Activated CD8-positive, alpha-beta memory T cell treated with anti-CD3 and anti-CD28 coated beads, Interleukin-2, amount 10 ng/mL, durations not matched to agents 7 days and 5 days (primary cell): Measurements from ENCODE around the gene ZNF90. TPM values are rescaled to one million over a fixed set of nuclear protein-coding genes. Genes with fewer than 3 reads are reported as not detected.
A peak's percentile ranks its signal among the peaks of the same experiment; 100 is the strongest.
"Not testable (repeated sequence)": the region's sequence is repeated elsewhere in the genome, so short reads cannot be mapped to it uniquely, and the experiment has no call there.

Experiments used
- ATAC-seq: fragments of 150-1000 bp; cut with Tn5 transposase; one replicate; pipeline ENCODE4 v1.10.0; 2021; ENCODE audit warnings: moderate library complexity
- CTCF ChIA-PET: fragments of 350-600 bp; sonication (Branson Sonifier 250); formaldehyde crosslinking; loops from one replicate; lab custom pipeline; 2021; ENCODE audit warnings: antibody characterized with exemption; lab: Charles Lee
- DNase-seq: peaks from one replicate; pipeline ENCODE4 v3.0.0-alpha.2; 2020
- H3K27ac Mint-ChIP-seq: one replicate; pipeline ENCODE4 v1.8.0; 2021; ENCODE audit warnings: mild to moderate bottlenecking, mixed read lengths
- H3K27me3 Mint-ChIP-seq: one replicate; pipeline ENCODE4 v1.8.0; 2021; ENCODE audit warnings: mixed read lengths
- H3K36me3 Mint-ChIP-seq: one replicate; pipeline ENCODE4 v1.8.0; 2021; ENCODE audit warnings: mild to moderate bottlenecking, mixed read lengths
- H3K4me1 Mint-ChIP-seq: one replicate; pipeline ENCODE4 v1.8.0; 2021; ENCODE audit warnings: mixed read lengths
- H3K4me3 Mint-ChIP-seq: one replicate; pipeline ENCODE4 v1.8.0; 2021; ENCODE audit warnings: mild to moderate bottlenecking, moderate library complexity, mixed read lengths
- H3K9me3 Mint-ChIP-seq: one replicate; pipeline ENCODE4 v1.8.0; 2022; ENCODE audit warnings: low read depth, mixed read lengths
- total RNA-seq, 2 experiments: library from RNA; stranded (reverse); gene quantifications; one replicate each; pipeline ENCODE4 v1.2.3, GENCODE V29; 2021

ZNF90 gene
- 10 to 100 TPM; 16.6 to 22.0 TPM for total RNA-seq

GRCh38 chr19:20077791-20078463 is at the start of gene ZNF90:
ZNF90 (plus strand) TSS chr19:20078000; CDS start chr19:20078133, 133 bp downstream.
- peaks cover 20% of the 10 kb centered on the region for H3K4me1 Mint-ChIP-seq
- CTCF ChIA-PET = interaction anchor here (1.0 to 1.6 kb wide), 3 partner anchors 39 to 347 kb away, joined by 3 to 5 read pairs (median 3); partner anchors contain the start of gene ZNF682
- H3K27me3 Mint-ChIP-seq = no peaks in the 10 kb centered on the region
- peaks cover 20% of the 10 kb centered on the region for H3K9me3 Mint-ChIP-seq
- DNase-seq = peak; percentile 96
- ATAC-seq = peak; percentile 100
- H3K36me3 Mint-ChIP-seq = peaks cover 49% of the 10 kb centered on the region
- peak within 1 kb of the TSS; percentile 90 for H3K4me3 Mint-ChIP-seq
- peak within 1 kb of the TSS; percentile 90 for H3K27ac Mint-ChIP-seq

GRCh38 chr19:20028611-20029010 is 49.2 kb upstream of the ZNF90 start:
- no peak for DNase-seq
- peaks cover 62% of the 10 kb centered on the region for H3K36me3 Mint-ChIP-seq
- CTCF ChIA-PET = no interaction called here
- no peak overlapping the region for H3K27ac Mint-ChIP-seq
- peaks cover 9% of the 10 kb centered on the region for H3K9me3 Mint-ChIP-seq
- no peaks in the 10 kb centered on the region for H3K4me1 Mint-ChIP-seq
- H3K27me3 Mint-ChIP-seq = no peaks in the 10 kb centered on the region
- ATAC-seq = no peak
- no peak overlapping the region for H3K4me3 Mint-ChIP-seq

- H3K4me1 Mint-ChIP-seq = peaks cover 16% of the 10 kb centered on the region
- CTCF ChIA-PET = interaction anchor here (0.6 kb wide), 1 partner anchor 505 kb away, joined by 3 read pairs; no protein-coding TSS in a partner anchor
- H3K36me3 Mint-ChIP-seq = peaks cover 56% of the 10 kb centered on the region
- peaks cover 10% of the 10 kb centered on the region for H3K9me3 Mint-ChIP-seq
- no peak overlapping the region for H3K4me3 Mint-ChIP-seq
- DNase-seq (no peak), ATAC-seq (no peak)
- no peaks in the 10 kb centered on the region for H3K27me3 Mint-ChIP-seq
- H3K27ac Mint-ChIP-seq = no peak overlapping the region
Observed at GRCh38 chr19:20035935-20036334, 41.9 kb upstream of the ZNF90 start.

- peaks cover 16% of the 10 kb centered on the region for H3K4me1 Mint-ChIP-seq
- peaks cover 13% of the 10 kb centered on the region for H3K9me3 Mint-ChIP-seq
- DNase-seq = peak; percentile 40
- peaks cover 37% of the 10 kb centered on the region for H3K36me3 Mint-ChIP-seq
- no peak for ATAC-seq
- no peaks in the 10 kb centered on the region for H3K27me3 Mint-ChIP-seq
- H3K4me3 Mint-ChIP-seq = peak overlapping the region; percentile 95
- peak overlapping the region; percentile 97 for H3K27ac Mint-ChIP-seq
- CTCF ChIA-PET = interaction anchor here (1.0 to 1.7 kb wide), 3 partner anchors 14 to 200 kb away, joined by 3 to 8 read pairs (median 5); partner anchors contain the start of gene ZNF90
Observed at GRCh38 chr19:20038358-20039202, 39.2 kb upstream of the ZNF90 start.

GRCh38 chr19:20039203-20039723 is 38.5 kb upstream of the ZNF90 start, which contains the start of gene ZNF682:
ZNF682 (minus strand) TSS chr19:20039505; CDS start chr19:20039345, 160 bp downstream.
- peaks cover 8% of the 10 kb centered on the region for H3K9me3 Mint-ChIP-seq
- peaks cover 30% of the 10 kb centered on the region for H3K36me3 Mint-ChIP-seq
- H3K4me1 Mint-ChIP-seq = peaks cover 16% of the 10 kb centered on the region
- peak within 1 kb of the TSS; percentile 95 for H3K4me3 Mint-ChIP-seq
- DNase-seq (peak; percentile 97), ATAC-seq (peak; percentile 100)
- H3K27me3 Mint-ChIP-seq = no peaks in the 10 kb centered on the region
- peak within 1 kb of the TSS; percentile 97 for H3K27ac Mint-ChIP-seq
- CTCF ChIA-PET = interaction anchor here (1.0 to 1.7 kb wide), 3 partner anchors 14 to 199 kb away, joined by 3 to 8 read pairs (median 5); partner anchors contain the start of gene ZNF90

- ATAC-seq (no peak), DNase-seq (no peak)
- Mint-ChIP-seq H3K36me3 (peaks cover 5% of the 10 kb centered on the region), H3K4me3 (no peak overlapping the region), H3K27ac (no peak overlapping the region), H3K4me1 (no peaks in the 10 kb centered on the region), H3K27me3 (peaks cover 3% of the 10 kb centered on the region), H3K9me3 (peaks cover 6% of the 10 kb centered on the region)
- CTCF ChIA-PET = interaction anchor here (0.6 kb wide), 1 partner anchor 32 kb away, joined by 3 read pairs; no protein-coding TSS in a partner anchor
Observed at GRCh38 chr19:20044663-20045062, 33.1 kb upstream of the ZNF90 start.

GRCh38 chr19:20045742-20046141 is 32.1 kb upstream of the ZNF90 start:
- H3K9me3 Mint-ChIP-seq, H3K4me1 Mint-ChIP-seq, H3K36me3 Mint-ChIP-seq, H3K4me3 Mint-ChIP-seq, ATAC-seq, H3K27ac Mint-ChIP-seq, DNase-seq, CTCF ChIA-PET, H3K27me3 Mint-ChIP-seq: not testable (repeated sequence)

GRCh38 chr19:20051841-20052768 is 25.7 kb upstream of the ZNF90 start:
- H3K27ac Mint-ChIP-seq = peak overlapping the region; percentile 77
- H3K9me3 Mint-ChIP-seq = peaks cover 3% of the 10 kb centered on the region
- peaks cover 6% of the 10 kb centered on the region for H3K36me3 Mint-ChIP-seq
- peak; percentile 99 for ATAC-seq
- CTCF ChIA-PET = interaction anchor here (0.9 to 3.1 kb wide), 3 partner anchors 13 to 231 kb away, joined by 3 to 8 read pairs (median 3); partner anchors contain the start of genes ZNF506 and ZNF682
- peak; percentile 75 for DNase-seq
- peak overlapping the region; percentile 91 for H3K4me3 Mint-ChIP-seq
- peaks cover 11% of the 10 kb centered on the region for H3K4me1 Mint-ChIP-seq
- H3K27me3 Mint-ChIP-seq = no peaks in the 10 kb centered on the region

GRCh38 chr19:20058738-20059137 is 19.1 kb upstream of the ZNF90 start:
- H3K4me3 Mint-ChIP-seq, H3K27me3 Mint-ChIP-seq, H3K9me3 Mint-ChIP-seq, CTCF ChIA-PET, H3K27ac Mint-ChIP-seq, H3K36me3 Mint-ChIP-seq, H3K4me1 Mint-ChIP-seq, DNase-seq, ATAC-seq: not testable (repeated sequence)

GRCh38 chr19:20060282-20060681 is 17.5 kb upstream of the ZNF90 start:
- Mint-ChIP-seq H3K27me3 (no peaks in the 10 kb centered on the region), H3K4me1 (no peaks in the 10 kb centered on the region), H3K9me3 (peaks cover 2% of the 10 kb centered on the region), H3K27ac (no peak overlapping the region), H3K4me3 (no peak overlapping the region), H3K36me3 (no peaks in the 10 kb centered on the region)
- CTCF ChIA-PET = no interaction called here
- no peak for ATAC-seq
- DNase-seq = no peak

- Mint-ChIP-seq H3K27me3 (no peaks in the 10 kb centered on the region), H3K27ac (no peak overlapping the region), H3K4me1 (no peaks in the 10 kb centered on the region), H3K36me3 (peaks cover 6% of the 10 kb centered on the region), H3K4me3 (no peak overlapping the region), H3K9me3 (peaks cover 20% of the 10 kb centered on the region)
- DNase-seq = no peak
- CTCF ChIA-PET = no interaction called here
- ATAC-seq = no peak
Observed at GRCh38 chr19:20066861-20067260, 10.9 kb upstream of the ZNF90 start.

- Mint-ChIP-seq H3K4me1 (no peaks in the 10 kb centered on the region), H3K36me3 (peaks cover 6% of the 10 kb centered on the region), H3K4me3 (no peak overlapping the region), H3K27me3 (no peaks in the 10 kb centered on the region), H3K9me3 (peaks cover 23% of the 10 kb centered on the region), H3K27ac (no peak overlapping the region)
- ATAC-seq = no peak
- CTCF ChIA-PET = interaction anchor here (1.2 kb wide), 1 partner anchor 16 kb away, joined by 3 read pairs; no protein-coding TSS in a partner anchor
- DNase-seq = no peak
Observed at GRCh38 chr19:20067943-20068342, 9.9 kb upstream of the ZNF90 start.
